GM12878 (cell line): ENCODE data around the gene TSKU.

ENCODE experiments used
- CTCF ChIP-seq, 3 experiments: IDR thresholded peaks in 2 of 3; conservative IDR thresholded peaks in 1 of 3; 2 replicates each; pipeline ENCODE4 v1.5.1; 2011; ENCODE audit warnings: low read depth in 3 of 3, low read length in 3 of 3, mild to moderate bottlenecking in 3 of 3, control low read depth in 2 of 3, moderate library complexity in 2 of 3, inconsistent platforms in 1 of 3, mixed read lengths in 1 of 3; ENCODE audit not compliant: control insufficient read depth in 2 of 3, insufficient read depth in 1 of 3; ENCODE audit errors: extremely low read depth in 1 of 3
- HDAC2 ChIP-seq: fragments of 200-600 bp; sonication (generic); IDR thresholded peaks from 2 replicates; pipeline ENCODE4 v1.6.1; 2017
- MYC ChIP-seq: IDR thresholded peaks from 2 replicates; pipeline ENCODE4 v1.6.1; 2011; ENCODE audit warnings: mild to moderate bottlenecking, low read length, moderate library complexity, inconsistent platforms; ENCODE audit not compliant: insufficient read depth, insufficient replicate concordance, insufficient read length, severe bottlenecking
- NFYB ChIP-seq: IDR thresholded peaks from 2 replicates; pipeline ENCODE4 v1.6.1; 2011; ENCODE audit warnings: low read depth, mild to moderate bottlenecking, low read length, improper control_type of control experiment, moderate library complexity; ENCODE audit not compliant: insufficient read depth
- POLR2A ChIP-seq: IDR thresholded peaks from 2 replicates; pipeline ENCODE4 v1.6.1; 2011; ENCODE audit warnings: low read depth, mild to moderate bottlenecking, low read length
- POLR2AphosphoS2 ChIP-seq: IDR thresholded peaks from 2 replicates; pipeline ENCODE4 v1.6.1; 2011; ENCODE audit warnings: low read depth, mild to moderate bottlenecking, low read length, improper control_type of control experiment, moderate library complexity
- POLR2AphosphoS5 ChIP-seq: IDR thresholded peaks from 2 replicates; pipeline ENCODE4 v1.6.1; 2011; ENCODE audit warnings: mild to moderate bottlenecking, low read length, inconsistent platforms
- RAD21 ChIP-seq: IDR thresholded peaks from 2 replicates; pipeline ENCODE4 v1.6.1; 2011; ENCODE audit warnings: mild to moderate bottlenecking, low read depth, low read length, moderate library complexity; ENCODE audit not compliant: insufficient read depth
- RB1 ChIP-seq: fragments of 450-650 bp; formaldehyde crosslinking; IDR thresholded peaks from 2 replicates; pipeline ENCODE4 v1.6.1; 2017; ENCODE audit warnings: mild to moderate bottlenecking, borderline replicate concordance
- SIX5 ChIP-seq: IDR thresholded peaks from 2 replicates; pipeline ENCODE4 v1.6.1; 2011; ENCODE audit warnings: mild to moderate bottlenecking, low read depth, low read length, moderate library complexity; ENCODE audit not compliant: severe bottlenecking
- SMC3 ChIP-seq: IDR thresholded peaks from 2 replicates; pipeline ENCODE4 v1.6.1; 2011; ENCODE audit warnings: low read length, improper control_type of control experiment, borderline replicate concordance
- STAT3 ChIP-seq: IDR thresholded peaks from 2 replicates; pipeline ENCODE4 v1.6.1; 2011; ENCODE audit warnings: low read depth, low read length, improper control_type of control experiment
- TAF1 ChIP-seq: IDR thresholded peaks from 2 replicates; pipeline ENCODE4 v1.6.1; 2011; ENCODE audit warnings: mild to moderate bottlenecking, low read depth, low read length, borderline replicate concordance
- ZBTB11 ChIP-seq: fragments of 450-650 bp; formaldehyde crosslinking; IDR thresholded peaks from 2 replicates; pipeline ENCODE4 v1.5.0; 2022; ENCODE audit warnings: mild to moderate bottlenecking, missing genetic modification characterization

GRCh38 chr11:76814414-76814813 is 31.3 kb downstream of the TSKU start:
- TF ChIP-seq HDAC2 (no peak), NFYB (no peak), CTCF (IDR thresholded peaks at IDR 0.05 in 2 of 3, conservative IDR thresholded peaks at IDR 0.05 in 1 of 3; ENCODE audit: control insufficient read depth in 2 of 3, extremely low read depth in 1 of 3, insufficient read depth in 1 of 3, low read depth in 3 of 3, low read length in 3 of 3) (no peak), SIX5 (no peak), POLR2AphosphoS2 (no peak), RB1 (no peak), POLR2AphosphoS5 (no peak), STAT3 (no peak), ZBTB11 (CRISPR knock-in tag) (no peak), RAD21 (no peak), SMC3 (no peak), POLR2A (no peak), MYC (no peak), TAF1 (no peak)
